ENCODE data around the gene F11.

F11 gene

DNA sequence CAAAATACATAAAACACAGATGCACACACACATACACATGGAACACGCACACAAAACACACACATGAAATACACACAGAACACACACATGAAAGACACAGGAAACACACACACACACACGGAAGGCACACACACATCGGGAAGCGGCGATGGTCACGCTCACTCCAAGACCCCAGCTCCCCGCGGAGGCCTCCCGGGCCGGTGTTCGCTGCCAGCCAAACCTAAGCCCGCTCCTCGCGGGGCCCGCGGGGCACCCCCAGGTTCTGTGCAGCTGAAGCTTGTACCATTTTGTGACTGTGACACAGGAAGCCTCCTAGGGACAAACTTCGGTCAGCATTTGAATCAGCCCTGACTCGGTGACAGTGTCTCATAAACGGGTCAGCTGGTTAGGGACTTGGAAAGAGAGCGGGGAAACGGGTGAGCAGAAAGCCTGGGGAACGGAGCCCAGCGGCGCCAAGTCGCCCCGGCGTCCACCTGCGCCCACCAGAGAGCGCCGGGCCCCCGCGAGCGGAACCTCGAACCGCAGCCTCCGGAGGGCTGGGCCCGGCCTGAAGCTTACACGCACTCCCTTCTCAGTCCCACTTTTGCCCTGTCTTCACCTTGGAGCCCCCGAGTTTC is 32.1 kb downstream of the F11 start:
- in situ Hi-C loops (cut with HindIII; ENCODE audit: low sequenced_read_pairs): no loop called here
- DNase-seq (ENCODE audit: low read depth, low spot score): no peak
- TF ChIP-seq, protein P1, sequence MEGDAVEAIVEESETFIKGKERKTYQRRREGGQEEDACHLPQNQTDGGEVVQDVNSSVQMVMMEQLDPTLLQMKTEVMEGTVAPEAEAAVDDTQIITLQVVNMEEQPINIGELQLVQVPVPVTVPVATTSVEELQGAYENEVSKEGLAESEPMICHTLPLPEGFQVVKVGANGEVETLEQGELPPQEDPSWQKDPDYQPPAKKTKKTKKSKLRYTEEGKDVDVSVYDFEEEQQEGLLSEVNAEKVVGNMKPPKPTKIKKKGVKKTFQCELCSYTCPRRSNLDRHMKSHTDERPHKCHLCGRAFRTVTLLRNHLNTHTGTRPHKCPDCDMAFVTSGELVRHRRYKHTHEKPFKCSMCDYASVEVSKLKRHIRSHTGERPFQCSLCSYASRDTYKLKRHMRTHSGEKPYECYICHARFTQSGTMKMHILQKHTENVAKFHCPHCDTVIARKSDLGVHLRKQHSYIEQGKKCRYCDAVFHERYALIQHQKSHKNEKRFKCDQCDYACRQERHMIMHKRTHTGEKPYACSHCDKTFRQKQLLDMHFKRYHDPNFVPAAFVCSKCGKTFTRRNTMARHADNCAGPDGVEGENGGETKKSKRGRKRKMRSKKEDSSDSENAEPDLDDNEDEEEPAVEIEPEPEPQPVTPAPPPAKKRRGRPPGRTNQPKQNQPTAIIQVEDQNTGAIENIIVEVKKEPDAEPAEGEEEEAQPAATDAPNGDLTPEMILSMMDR (IDR thresholded peaks at IDR 0.05; ENCODE audit: low read depth, low read length): no peak
- H3K4me3 ChIP-seq (ENCODE audit: low read depth, low read length): no peak overlapping the region

DNA sequence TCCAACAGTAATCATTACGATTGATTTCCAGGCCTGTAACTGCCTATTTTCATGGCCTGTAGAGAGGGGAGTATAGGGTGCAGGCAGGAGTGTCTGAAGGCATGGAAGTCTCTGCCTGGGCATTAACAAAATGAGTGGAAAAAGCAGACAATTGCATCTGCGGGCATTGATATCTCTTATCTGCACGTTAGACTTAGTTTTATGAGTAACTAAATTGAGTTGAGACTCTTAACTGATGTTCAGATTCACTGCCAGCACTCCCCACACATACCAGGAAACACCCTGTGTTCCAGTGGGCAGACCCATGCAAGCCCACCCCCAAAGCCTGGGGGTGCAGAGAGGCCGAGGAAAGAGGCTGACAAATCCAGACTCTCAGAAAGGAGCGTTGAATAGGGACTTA is 33.3 kb downstream of the F11 start:
- in situ Hi-C loops (cut with HindIII; ENCODE audit: low sequenced_read_pairs): no loop called here
- DNase-seq (ENCODE audit: low read depth, low spot score): no peak
- TF ChIP-seq, protein P1 (IDR thresholded peaks at IDR 0.05; ENCODE audit: low read depth, low read length): no peak
- H3K4me3 ChIP-seq (ENCODE audit: low read depth, low read length): no peak overlapping the region

DNA sequence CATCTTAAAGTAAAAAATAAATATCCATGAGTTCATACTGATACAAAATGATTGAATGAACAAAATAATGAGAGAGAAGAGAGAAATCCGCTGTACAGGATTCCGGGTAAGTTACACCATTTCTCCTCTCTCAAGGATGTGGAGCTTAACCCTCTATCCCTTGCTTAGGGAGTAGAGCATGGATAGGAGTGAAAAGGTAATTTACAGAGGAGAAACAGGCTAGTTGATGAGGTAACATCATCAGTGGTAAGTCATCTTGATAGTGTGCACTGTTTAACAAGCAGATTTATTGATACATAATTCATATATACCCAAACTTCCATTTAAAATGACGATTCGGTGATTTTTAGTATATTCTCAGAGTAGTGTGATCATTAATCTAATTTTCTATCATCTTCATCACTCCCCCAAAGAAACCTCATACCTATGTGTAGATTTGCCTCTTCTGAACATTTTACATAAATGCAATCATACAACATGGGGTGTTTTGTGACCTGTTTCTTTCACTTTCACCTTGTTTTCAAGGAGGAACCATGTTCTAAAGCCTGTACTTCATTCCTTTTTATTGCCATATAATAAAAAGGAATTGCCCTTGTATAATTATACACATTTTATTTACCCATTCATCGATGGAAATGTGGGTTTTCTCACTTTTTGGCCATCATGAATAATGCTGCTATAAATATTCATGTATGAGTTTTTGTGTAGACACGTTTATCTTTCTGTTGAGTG is 34.8 kb downstream of the F11 start:
- H3K4me3 ChIP-seq (ENCODE audit: low read depth, low read length): no peak overlapping the region
- no peak for DNase-seq (ENCODE audit: low read depth, low spot score)
- TF ChIP-seq, protein P1 (IDR thresholded peaks at IDR 0.05; ENCODE audit: low read depth, low read length): no peak
- in situ Hi-C loops (cut with HindIII; ENCODE audit: low sequenced_read_pairs): no loop called here

DNA sequence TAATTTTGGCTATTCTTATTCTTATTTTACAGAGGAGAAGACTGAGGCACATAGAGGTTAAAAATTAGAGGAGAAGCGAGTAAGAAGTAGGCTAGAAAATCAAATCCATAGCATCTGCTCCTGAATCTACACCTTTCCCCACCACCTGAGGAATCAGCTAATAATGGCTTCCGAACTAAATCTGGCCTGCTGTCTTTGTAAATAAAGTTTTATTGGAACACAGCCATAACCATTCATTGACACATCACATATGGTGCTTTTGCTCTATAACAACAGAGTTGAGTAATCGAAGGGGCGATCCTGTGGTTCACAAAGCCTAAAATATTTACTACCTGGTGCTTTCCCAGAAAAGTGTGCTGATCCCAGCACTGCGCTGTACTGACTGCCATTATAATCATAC is 38.2 kb downstream of the F11 start:
- DNase-seq (ENCODE audit: low read depth, low spot score): no peak
- TF ChIP-seq, protein P1 (IDR thresholded peaks at IDR 0.05; ENCODE audit: low read depth, low read length): no peak
- in situ Hi-C loops (cut with HindIII; ENCODE audit: low sequenced_read_pairs): no loop called here
- no peak overlapping the region for H3K4me3 ChIP-seq (ENCODE audit: low read depth, low read length)

DNA sequence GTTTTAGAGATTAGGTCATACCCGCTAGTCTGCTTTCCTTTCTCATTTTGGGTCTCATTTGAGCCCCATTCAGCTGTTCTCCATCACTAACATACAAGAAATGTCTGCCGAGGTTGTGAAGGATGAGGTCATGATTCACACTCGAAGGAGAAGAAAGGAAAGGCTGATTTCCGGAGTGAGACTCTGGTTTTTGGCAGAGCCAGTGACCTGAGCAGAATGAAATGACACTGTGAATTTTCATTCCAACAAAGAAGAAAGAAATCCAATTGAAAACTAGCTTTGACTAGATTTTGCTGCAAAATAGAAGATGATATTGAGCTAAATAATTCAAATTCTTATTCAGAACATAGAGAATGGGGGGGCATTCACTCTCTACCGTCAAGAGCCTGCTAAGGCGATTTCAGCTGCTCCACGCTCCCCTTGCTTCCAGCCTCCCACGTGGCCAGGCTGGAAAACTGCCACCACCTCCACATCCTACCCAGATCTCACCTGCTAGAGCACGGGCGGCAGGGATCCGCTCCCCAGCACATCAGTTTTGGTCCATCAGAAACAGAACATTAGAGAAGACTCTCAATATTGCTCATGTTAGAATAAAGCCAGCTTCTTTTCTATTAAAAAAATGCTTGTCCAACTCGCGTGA is 39.0 kb downstream of the F11 start:
- H3K4me3 ChIP-seq (ENCODE audit: low read depth, low read length): no peak overlapping the region
- no peak for DNase-seq (ENCODE audit: low read depth, low spot score)
- in situ Hi-C loops (cut with HindIII; ENCODE audit: low sequenced_read_pairs): no loop called here
- TF ChIP-seq, protein P1 (IDR thresholded peaks at IDR 0.05; ENCODE audit: low read depth, low read length): no peak

DNA sequence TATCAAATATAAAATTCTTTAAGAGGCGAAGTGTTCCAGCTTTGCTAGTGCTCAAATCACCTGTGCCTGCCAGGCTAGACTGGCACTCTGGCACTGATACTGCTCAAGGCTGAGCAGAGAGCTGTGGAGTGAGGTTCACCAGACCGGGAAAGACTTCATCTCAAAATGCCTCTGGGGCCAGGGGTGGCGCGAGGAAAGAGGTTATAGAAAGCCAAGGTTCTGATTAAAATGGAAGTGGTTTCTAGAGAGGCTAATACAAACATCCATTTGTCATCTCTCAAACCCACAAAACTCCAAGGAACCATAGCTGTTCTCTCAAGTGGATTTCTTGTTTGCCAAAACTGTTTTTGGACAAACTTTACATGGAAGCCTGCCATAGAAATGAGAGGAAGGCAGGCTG is 41.5 kb downstream of the F11 start:
- no peak overlapping the region for H3K4me3 ChIP-seq (ENCODE audit: low read depth, low read length)
- DNase-seq (ENCODE audit: low read depth, low spot score): no peak
- in situ Hi-C loops (cut with HindIII; ENCODE audit: low sequenced_read_pairs): no loop called here
- TF ChIP-seq, protein P1 (IDR thresholded peaks at IDR 0.05; ENCODE audit: low read depth, low read length): no peak
